ENCODE data around the gene IFI6.

- TF ChIP-seq CTCF (conservative IDR thresholded peaks at IDR 0.05) (no peak), EZH2 (IDR thresholded peaks at IDR 0.05; ENCODE audit: low read depth) (no peak)
Observed at GRCh38 chr1:27713139-27713725, 41.2 kb upstream of the IFI6 start.

Measured in PC-9 (cell line).